ENCODE data around the gene AMFR. TPM values are rescaled to one million over a fixed set of nuclear protein-coding genes. Genes with fewer than 3 reads are reported as not detected.

The AMFR gene
- total and polyA plus RNA-seq, 2 of the 13 experiments (the other 11 are each of a cell fraction or from before 2014, with no cell fraction given): 52.9 to 108 TPM

DNA sequence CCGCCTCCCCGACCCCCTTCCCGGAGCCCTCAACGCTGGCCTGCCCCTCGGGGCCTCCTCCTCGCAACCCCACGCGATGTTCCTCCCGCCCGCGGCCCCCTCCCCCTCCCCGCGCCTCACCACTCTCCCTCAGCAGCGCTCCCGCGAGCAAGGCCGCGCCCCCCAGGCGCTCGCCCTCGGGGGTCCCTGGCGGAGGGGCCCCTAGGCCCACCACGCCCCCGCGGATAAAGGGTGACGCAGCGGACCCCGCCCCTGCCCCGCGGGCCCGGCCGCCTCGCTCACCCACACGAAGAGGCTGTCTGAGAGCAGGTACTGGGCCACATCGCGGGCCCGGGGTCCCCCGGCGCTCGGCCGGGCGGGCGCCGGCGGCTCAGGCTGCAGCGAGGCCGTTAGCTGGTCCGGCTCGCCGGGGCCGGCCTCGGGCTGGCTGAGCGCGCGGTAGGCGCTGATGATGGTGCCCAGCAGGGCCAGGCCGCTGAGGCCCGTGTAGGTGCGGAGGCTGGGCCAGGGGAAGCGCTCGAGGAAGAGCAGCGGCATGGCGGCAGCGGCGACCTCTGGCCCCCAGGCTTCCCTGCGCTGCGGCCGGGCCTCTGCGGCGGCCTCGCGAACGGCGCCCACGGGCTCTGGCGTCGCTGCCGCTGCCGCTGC lies 430 bp downstream of the AMFR start (continued):
- TF ChIP-seq ZSCAN21 (CRISPR knock-in tag; IDR thresholded peaks at IDR 0.05; ENCODE audit: borderline replicate concordance): peak; percentile 72; the same call in 1 of the 2 replicates
- TF ChIP-seq NR2C2 (CRISPR knock-in tag; IDR thresholded peaks at IDR 0.05; ENCODE audit: borderline replicate concordance): peak; percentile 35; the same call in 1 of the 2 replicates
- TF ChIP-seq, protein P1, sequence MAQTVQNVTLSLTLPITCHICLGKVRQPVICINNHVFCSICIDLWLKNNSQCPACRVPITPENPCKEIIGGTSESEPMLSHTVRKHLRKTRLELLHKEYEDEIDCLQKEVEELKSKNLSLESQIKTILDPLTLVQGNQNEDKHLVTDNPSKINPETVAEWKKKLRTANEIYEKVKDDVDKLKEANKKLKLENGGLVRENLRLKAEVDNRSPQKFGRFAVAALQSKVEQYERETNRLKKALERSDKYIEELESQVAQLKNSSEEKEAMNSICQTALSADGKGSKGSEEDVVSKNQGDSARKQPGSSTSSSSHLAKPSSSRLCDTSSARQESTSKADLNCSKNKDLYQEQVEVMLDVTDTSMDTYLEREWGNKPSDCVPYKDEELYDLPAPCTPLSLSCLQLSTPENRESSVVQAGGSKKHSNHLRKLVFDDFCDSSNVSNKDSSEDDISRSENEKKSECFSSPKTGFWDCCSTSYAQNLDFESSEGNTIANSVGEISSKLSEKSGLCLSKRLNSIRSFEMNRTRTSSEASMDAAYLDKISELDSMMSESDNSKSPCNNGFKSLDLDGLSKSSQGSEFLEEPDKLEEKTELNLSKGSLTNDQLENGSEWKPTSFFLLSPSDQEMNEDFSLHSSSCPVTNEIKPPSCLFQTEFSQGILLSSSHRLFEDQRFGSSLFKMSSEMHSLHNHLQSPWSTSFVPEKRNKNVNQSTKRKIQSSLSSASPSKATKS (CRISPR knock-in tag; IDR thresholded peaks at IDR 0.05): no peak
- 0 out of 2 replicates have a peak, but pooled peaks have one; percentile 19 for TF ChIP-seq ZNF773 (CRISPR knock-in tag; IDR thresholded peaks at IDR 0.05; ENCODE audit: borderline replicate concordance)
- TF ChIP-seq, protein P2, sequence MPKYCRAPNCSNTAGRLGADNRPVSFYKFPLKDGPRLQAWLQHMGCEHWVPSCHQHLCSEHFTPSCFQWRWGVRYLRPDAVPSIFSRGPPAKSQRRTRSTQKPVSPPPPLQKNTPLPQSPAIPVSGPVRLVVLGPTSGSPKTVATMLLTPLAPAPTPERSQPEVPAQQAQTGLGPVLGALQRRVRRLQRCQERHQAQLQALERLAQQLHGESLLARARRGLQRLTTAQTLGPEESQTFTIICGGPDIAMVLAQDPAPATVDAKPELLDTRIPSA (CRISPR knock-in tag; IDR thresholded peaks at IDR 0.05; ENCODE audit: borderline replicate concordance): no peak
- 0 out of 2 replicates have a peak, but pooled peaks have one; percentile 68 for TF ChIP-seq ZNF776 (CRISPR knock-in tag; IDR thresholded peaks at IDR 0.05)
- no peak for TF ChIP-seq CBX1 (IDR thresholded peaks at IDR 0.05; ENCODE audit: low read depth)
- TF ChIP-seq HMGXB3 (CRISPR knock-in tag; IDR thresholded peaks at IDR 0.05; ENCODE audit: borderline replicate concordance): no peak
- TF ChIP-seq HMG20A (CRISPR knock-in tag; IDR thresholded peaks at IDR 0.05; ENCODE audit: borderline replicate concordance): no peak
- peak; percentile 80 for TF ChIP-seq ZBTB7B (CRISPR knock-in tag; IDR thresholded peaks at IDR 0.05)
- peak in 1 of 2 experiments; percentile 42; a peak in 1 of 4 replicates for TF ChIP-seq HMGXB4 (CRISPR knock-in tag; IDR thresholded peaks at IDR 0.05; ENCODE audit: borderline replicate concordance in 1 of 2, low read depth in 1 of 2)
- TF ChIP-seq KAT2B (IDR thresholded peaks at IDR 0.05; ENCODE audit: borderline replicate concordance, low read depth, low read length): no peak
- TF ChIP-seq TARDBP (CRISPR knock-in tag; IDR thresholded peaks at IDR 0.05): no peak
- no peak for TF ChIP-seq RARG (CRISPR knock-in tag; IDR thresholded peaks at IDR 0.05; ENCODE audit: low read depth)
- TF ChIP-seq HES4 (CRISPR knock-in tag; IDR thresholded peaks at IDR 0.05; ENCODE audit: borderline replicate concordance): no peak; the same call in 1 of the 2 replicates
- TF ChIP-seq, protein P3, sequence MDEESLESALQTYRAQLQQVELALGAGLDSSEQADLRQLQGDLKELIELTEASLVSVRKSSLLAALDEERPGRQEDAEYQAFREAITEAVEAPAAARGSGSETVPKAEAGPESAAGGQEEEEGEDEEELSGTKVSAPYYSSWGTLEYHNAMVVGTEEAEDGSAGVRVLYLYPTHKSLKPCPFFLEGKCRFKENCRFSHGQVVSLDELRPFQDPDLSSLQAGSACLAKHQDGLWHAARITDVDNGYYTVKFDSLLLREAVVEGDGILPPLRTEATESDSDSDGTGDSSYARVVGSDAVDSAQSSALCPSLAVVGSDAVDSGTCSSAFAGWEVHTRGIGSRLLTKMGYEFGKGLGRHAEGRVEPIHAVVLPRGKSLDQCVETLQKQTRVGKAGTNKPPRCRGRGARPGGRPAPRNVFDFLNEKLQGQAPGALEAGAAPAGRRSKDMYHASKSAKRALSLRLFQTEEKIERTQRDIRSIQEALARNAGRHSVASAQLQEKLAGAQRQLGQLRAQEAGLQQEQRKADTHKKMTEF (CRISPR knock-in tag; IDR thresholded peaks at IDR 0.05): no peak
- TF ChIP-seq GPN1 (CRISPR knock-in tag; IDR thresholded peaks at IDR 0.05; ENCODE audit: borderline replicate concordance): no peak
